Prostate gland (tissue), 2 donors: ENCODE data around the gene GNGT2.

ENCODE experiments used
- CTCF ChIP-seq, 4 experiments: fragments of 200-600 bp in 2 of 4; fragments of 450-650 bp in 2 of 4; sonication (generic) in 2 of 4; IDR thresholded peaks; 1 replicate in 3 of 4; 2 replicates in 1 of 4; pipeline ENCODE4 v1.5.1; 2016 to 2019; ENCODE audit warnings: antibody characterized with exemption in 4 of 4, mild to moderate bottlenecking in 2 of 4, moderate library complexity in 2 of 4
- POLR2A ChIP-seq: fragments of 450-650 bp; IDR thresholded peaks from one replicate; pipeline ENCODE4 v1.6.1; 2016; ENCODE audit warnings: antibody characterized with exemption, mild to moderate bottlenecking
- POLR2AphosphoS5 ChIP-seq: sonication (generic); formaldehyde crosslinking; IDR thresholded peaks from one replicate; pipeline ENCODE4 v1.6.1; 2017; ENCODE audit warnings: antibody characterized with exemption

- no peak for TF ChIP-seq CTCF (IDR thresholded peaks at IDR 0.05)
- no peak for TF ChIP-seq POLR2A
- TF ChIP-seq POLR2AphosphoS5, result no peak
Measured at GRCh38 chr17:49241040-49241439, 30.7 kb upstream of the GNGT2 start.
